Neural cell (in vitro differentiated cells): ENCODE results near the gene ADIPOQ. TPM values are rescaled to one million over a fixed set of nuclear protein-coding genes. Genes with fewer than 3 reads are reported as not detected.

Experiments
- H2AFZ ChIP-seq: fragments of 200-600, 300-800 bp; sonication (generic), shearing (Covaris generic); 2 replicates; pipeline ENCODE4 v1.6.0; 2014; ENCODE audit warnings: low read depth, mild to moderate bottlenecking, antibody characterized with exemption, low read length, moderate library complexity
- H3F3A ChIP-seq: fragments of 200-600 bp; shearing (Covaris generic); 2 replicates; pipeline ENCODE4 v1.6.1; 2016; ENCODE audit warnings: mild to moderate bottlenecking, moderate library complexity, mixed read lengths, antibody characterized with exemption, low read length; ENCODE audit not compliant: insufficient read depth, poor library complexity, severe bottlenecking
- H3K27ac ChIP-seq: fragments of 200-600, 300-800 bp; sonication (generic), shearing (Covaris generic); 2 replicates; pipeline ENCODE4 v1.5.1; 2014; ENCODE audit warnings: mild to moderate bottlenecking, low read length, moderate library complexity
- H3K27me3 ChIP-seq: fragments of 300-800, 200-600 bp; sonication (generic), shearing (Covaris generic); 2 replicates; pipeline ENCODE4 v1.6.0; 2014; ENCODE audit warnings: mild to moderate bottlenecking, low read depth, low read length, moderate library complexity; ENCODE audit not compliant: insufficient read depth
- H3K36me3 ChIP-seq: fragments of 300-800, 200-600 bp; sonication (generic), shearing (Covaris generic); 2 replicates; pipeline ENCODE4 v1.5.1; 2014; ENCODE audit warnings: mild to moderate bottlenecking, antibody characterized with exemption, low read length, moderate library complexity; ENCODE audit not compliant: insufficient read depth
- H3K4me2 ChIP-seq: fragments of 300-800, 200-600 bp; sonication (generic), shearing (Covaris generic); 2 replicates; pipeline ENCODE4 v1.6.0; 2014; ENCODE audit warnings: mild to moderate bottlenecking, low read length
- H3K4me3 ChIP-seq: fragments of 300-800, 200-600 bp; sonication (generic), shearing (Covaris generic); 2 replicates; pipeline ENCODE4 v1.5.1; 2014; ENCODE audit warnings: mild to moderate bottlenecking, low read length, moderate library complexity
- H3K79me2 ChIP-seq: fragments of 200-600 bp; shearing (Covaris generic); replicated peaks from 2 replicates; pipeline ENCODE4 v1.6.0; 2014; ENCODE audit warnings: mild to moderate bottlenecking, low read length, moderate library complexity; ENCODE audit not compliant: insufficient read depth
- H3K9ac ChIP-seq: fragments of 300-800, 200-600 bp; sonication (generic), shearing (Covaris generic); 2 replicates; pipeline ENCODE4 v1.6.1; 2016; ENCODE audit warnings: mild to moderate bottlenecking, low read length, mixed read lengths
- H3K9me2 ChIP-seq: fragments of 200-600 bp; shearing (Covaris generic); 2 replicates; pipeline ENCODE4 v1.6.1; 2016; ENCODE audit warnings: mild to moderate bottlenecking, low read length, mixed read lengths; ENCODE audit not compliant: insufficient read depth
- H3K9me3 ChIP-seq: fragments of 200-600, 300-800 bp; sonication (generic), shearing (Covaris generic); 2 replicates; pipeline ENCODE4 v1.6.1; 2016; ENCODE audit warnings: mild to moderate bottlenecking, mixed run types, low read length, moderate library complexity, mixed read lengths
- H4K20me1 ChIP-seq: fragments of 200-600 bp; shearing (Covaris generic); 2 replicates; pipeline ENCODE4 v1.6.1; 2016; ENCODE audit warnings: mild to moderate bottlenecking, mixed run types; ENCODE audit not compliant: insufficient read depth
- EP300 ChIP-seq: fragments of 450-650 bp; conservative IDR thresholded peaks from 2 replicates; pipeline ENCODE4 v1.6.1; 2014; ENCODE audit warnings: antibody characterized with exemption, mild to moderate bottlenecking, moderate library complexity; ENCODE audit not compliant: poor library complexity, severe bottlenecking
- EZH2 ChIP-seq: fragments of 200-600, 300-800 bp; shearing (Covaris generic), sonication (generic); IDR thresholded peaks from 2 replicates; pipeline ENCODE4 v1.6.1; 2014; ENCODE audit warnings: antibody characterized with exemption, low read length, borderline replicate concordance, mild to moderate bottlenecking; ENCODE audit not compliant: insufficient read depth, poor library complexity, severe bottlenecking
- MXI1 ChIP-seq: fragments of 450-650 bp; conservative IDR thresholded peaks from 2 replicates; pipeline ENCODE4 v1.6.1; 2014; ENCODE audit warnings: antibody characterized with exemption, mild to moderate bottlenecking; ENCODE audit not compliant: poor library complexity, severe bottlenecking
- POLR2AphosphoS5 ChIP-seq: IDR thresholded peaks from 2 replicates; pipeline ENCODE4 v1.6.1; 2012
- RAD21 ChIP-seq: fragments of 450-650 bp; conservative IDR thresholded peaks from 2 replicates; pipeline ENCODE4 v1.6.1; 2014; ENCODE audit warnings: antibody characterized with exemption, mild to moderate bottlenecking, moderate library complexity
- SMC3 ChIP-seq: fragments of 450-650 bp; conservative IDR thresholded peaks from 2 replicates; pipeline ENCODE4 v1.6.1; 2014; ENCODE audit warnings: antibody characterized with exemption, mild to moderate bottlenecking, moderate library complexity; ENCODE audit not compliant: poor library complexity
- TAF1 ChIP-seq: IDR thresholded peaks from 2 replicates; pipeline ENCODE4 v1.6.1; 2012; ENCODE audit warnings: low read depth
- polyA plus RNA-seq: library from polyadenylated mRNA; depleted of rRNA; stranded (reverse); fragments of >200 nt; gene quantifications from 2 replicates; pipeline ENCODE4 v1.2.3, GENCODE V29; 2014
- TF ChIP-seq, protein P1 (sequence below): IDR thresholded peaks from 2 replicates; pipeline ENCODE4 v1.6.1; 2012; ENCODE audit warnings: borderline replicate concordance
- TF ChIP-seq, protein P2 (sequence below): fragments of 450-650 bp; IDR thresholded peaks from 2 replicates; pipeline ENCODE4 v1.5.1; 2014; ENCODE audit warnings: antibody characterized with exemption, mild to moderate bottlenecking, moderate library complexity; ENCODE audit not compliant: poor library complexity, severe bottlenecking

Gene ADIPOQ
- polyA plus RNA-seq, 1 donor from 2014 or later, result not detected

DNA sequence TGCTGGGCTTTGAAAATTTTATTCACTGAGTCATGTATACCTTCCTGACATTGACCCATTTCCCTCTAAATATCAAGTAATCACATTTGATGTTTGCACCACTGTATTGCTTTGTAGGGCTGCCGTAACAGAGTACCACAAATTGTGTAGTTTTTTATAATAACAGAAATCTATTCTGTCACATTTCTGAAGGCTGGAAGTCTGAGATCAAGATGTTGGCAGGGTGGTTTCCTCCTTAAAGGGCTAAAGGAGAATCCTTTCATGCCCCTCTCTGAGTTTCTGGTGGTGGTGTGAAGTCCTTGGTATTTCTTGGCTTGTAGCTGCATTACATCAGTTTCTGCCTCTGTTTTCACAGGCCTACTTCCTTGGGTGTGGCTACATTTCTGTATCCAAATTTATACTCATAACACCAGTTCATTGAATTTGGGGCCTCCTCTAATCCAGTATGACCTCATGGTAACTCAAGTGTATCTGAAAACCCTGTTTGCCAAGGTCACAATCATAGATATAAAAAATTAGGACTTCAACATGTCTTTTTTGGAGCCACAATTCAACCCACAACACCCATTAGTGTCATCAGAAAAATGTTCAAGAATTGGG, 58.7 kb downstream of the ADIPOQ start:
- H3K36me3 ChIP-seq, result no peaks in the 10 kb centered on the region
- H3K4me3 ChIP-seq, result no peak overlapping the region
- no peak overlapping the region for H3K4me2 ChIP-seq
- H3K79me2 ChIP-seq, result no peaks in the 10 kb centered on the region
- no peak overlapping the region for H3K27ac ChIP-seq
- H4K20me1 ChIP-seq, result no peaks in the 10 kb centered on the region
- H3F3A ChIP-seq, result no peaks in the 10 kb centered on the region
- TF ChIP-seq EP300, result no peak
- TF ChIP-seq TAF1, result no peak
- TF ChIP-seq, protein P1, sequence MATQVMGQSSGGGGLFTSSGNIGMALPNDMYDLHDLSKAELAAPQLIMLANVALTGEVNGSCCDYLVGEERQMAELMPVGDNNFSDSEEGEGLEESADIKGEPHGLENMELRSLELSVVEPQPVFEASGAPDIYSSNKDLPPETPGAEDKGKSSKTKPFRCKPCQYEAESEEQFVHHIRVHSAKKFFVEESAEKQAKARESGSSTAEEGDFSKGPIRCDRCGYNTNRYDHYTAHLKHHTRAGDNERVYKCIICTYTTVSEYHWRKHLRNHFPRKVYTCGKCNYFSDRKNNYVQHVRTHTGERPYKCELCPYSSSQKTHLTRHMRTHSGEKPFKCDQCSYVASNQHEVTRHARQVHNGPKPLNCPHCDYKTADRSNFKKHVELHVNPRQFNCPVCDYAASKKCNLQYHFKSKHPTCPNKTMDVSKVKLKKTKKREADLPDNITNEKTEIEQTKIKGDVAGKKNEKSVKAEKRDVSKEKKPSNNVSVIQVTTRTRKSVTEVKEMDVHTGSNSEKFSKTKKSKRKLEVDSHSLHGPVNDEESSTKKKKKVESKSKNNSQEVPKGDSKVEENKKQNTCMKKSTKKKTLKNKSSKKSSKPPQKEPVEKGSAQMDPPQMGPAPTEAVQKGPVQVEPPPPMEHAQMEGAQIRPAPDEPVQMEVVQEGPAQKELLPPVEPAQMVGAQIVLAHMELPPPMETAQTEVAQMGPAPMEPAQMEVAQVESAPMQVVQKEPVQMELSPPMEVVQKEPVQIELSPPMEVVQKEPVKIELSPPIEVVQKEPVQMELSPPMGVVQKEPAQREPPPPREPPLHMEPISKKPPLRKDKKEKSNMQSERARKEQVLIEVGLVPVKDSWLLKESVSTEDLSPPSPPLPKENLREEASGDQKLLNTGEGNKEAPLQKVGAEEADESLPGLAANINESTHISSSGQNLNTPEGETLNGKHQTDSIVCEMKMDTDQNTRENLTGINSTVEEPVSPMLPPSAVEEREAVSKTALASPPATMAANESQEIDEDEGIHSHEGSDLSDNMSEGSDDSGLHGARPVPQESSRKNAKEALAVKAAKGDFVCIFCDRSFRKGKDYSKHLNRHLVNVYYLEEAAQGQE, result no peak
- TF ChIP-seq, protein P2, sequence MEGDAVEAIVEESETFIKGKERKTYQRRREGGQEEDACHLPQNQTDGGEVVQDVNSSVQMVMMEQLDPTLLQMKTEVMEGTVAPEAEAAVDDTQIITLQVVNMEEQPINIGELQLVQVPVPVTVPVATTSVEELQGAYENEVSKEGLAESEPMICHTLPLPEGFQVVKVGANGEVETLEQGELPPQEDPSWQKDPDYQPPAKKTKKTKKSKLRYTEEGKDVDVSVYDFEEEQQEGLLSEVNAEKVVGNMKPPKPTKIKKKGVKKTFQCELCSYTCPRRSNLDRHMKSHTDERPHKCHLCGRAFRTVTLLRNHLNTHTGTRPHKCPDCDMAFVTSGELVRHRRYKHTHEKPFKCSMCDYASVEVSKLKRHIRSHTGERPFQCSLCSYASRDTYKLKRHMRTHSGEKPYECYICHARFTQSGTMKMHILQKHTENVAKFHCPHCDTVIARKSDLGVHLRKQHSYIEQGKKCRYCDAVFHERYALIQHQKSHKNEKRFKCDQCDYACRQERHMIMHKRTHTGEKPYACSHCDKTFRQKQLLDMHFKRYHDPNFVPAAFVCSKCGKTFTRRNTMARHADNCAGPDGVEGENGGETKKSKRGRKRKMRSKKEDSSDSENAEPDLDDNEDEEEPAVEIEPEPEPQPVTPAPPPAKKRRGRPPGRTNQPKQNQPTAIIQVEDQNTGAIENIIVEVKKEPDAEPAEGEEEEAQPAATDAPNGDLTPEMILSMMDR, result no peak
- no peak for TF ChIP-seq SMC3
- TF ChIP-seq POLR2AphosphoS5, result no peak
- TF ChIP-seq RAD21, result no peak
- TF ChIP-seq MXI1, result no peak
- TF ChIP-seq EZH2, result no peak
- no peak overlapping the region for H3K9ac ChIP-seq
- no peaks in the 10 kb centered on the region for H3K9me3 ChIP-seq
- H3K27me3 ChIP-seq, result no peaks in the 10 kb centered on the region
- H3K9me2 ChIP-seq, result no peaks in the 10 kb centered on the region
- H2AFZ ChIP-seq, result no peak overlapping the region

GRCh38 chr3:186902154-186902553, 59.6 kb downstream of the ADIPOQ start:
- Histone ChIP-seq H3K79me2 (no peaks in the 10 kb centered on the region), H3K9me3 (no peaks in the 10 kb centered on the region), H3K4me2 (no peak overlapping the region), H3K9ac (no peak overlapping the region), H3K4me3 (no peak overlapping the region), H3F3A (no peaks in the 10 kb centered on the region), H3K27ac (no peak overlapping the region), H3K27me3 (no peaks in the 10 kb centered on the region), H2AFZ (no peak overlapping the region), H3K9me2 (no peaks in the 10 kb centered on the region), H3K36me3 (no peaks in the 10 kb centered on the region), H4K20me1 (no peaks in the 10 kb centered on the region)
- TF ChIP-seq, protein P1, result no peak
- no peak for TF ChIP-seq EZH2
- no peak for TF ChIP-seq SMC3
- no peak for TF ChIP-seq RAD21
- TF ChIP-seq MXI1, result no peak
- no peak for TF ChIP-seq TAF1
- TF ChIP-seq POLR2AphosphoS5, result no peak
- no peak for TF ChIP-seq EP300
- TF ChIP-seq, protein P2, result no peak
